Limb (tissue), 2 donors: ENCODE data around the gene PRRT1.

Experiments used
- DNase-seq, 2 donors: peaks; one replicate each; pipeline ENCODE4 v3.0.0-alpha.2; 2016; ENCODE audit errors: extremely low spot score in 2 of 2

PRRT1 gene

DNA sequence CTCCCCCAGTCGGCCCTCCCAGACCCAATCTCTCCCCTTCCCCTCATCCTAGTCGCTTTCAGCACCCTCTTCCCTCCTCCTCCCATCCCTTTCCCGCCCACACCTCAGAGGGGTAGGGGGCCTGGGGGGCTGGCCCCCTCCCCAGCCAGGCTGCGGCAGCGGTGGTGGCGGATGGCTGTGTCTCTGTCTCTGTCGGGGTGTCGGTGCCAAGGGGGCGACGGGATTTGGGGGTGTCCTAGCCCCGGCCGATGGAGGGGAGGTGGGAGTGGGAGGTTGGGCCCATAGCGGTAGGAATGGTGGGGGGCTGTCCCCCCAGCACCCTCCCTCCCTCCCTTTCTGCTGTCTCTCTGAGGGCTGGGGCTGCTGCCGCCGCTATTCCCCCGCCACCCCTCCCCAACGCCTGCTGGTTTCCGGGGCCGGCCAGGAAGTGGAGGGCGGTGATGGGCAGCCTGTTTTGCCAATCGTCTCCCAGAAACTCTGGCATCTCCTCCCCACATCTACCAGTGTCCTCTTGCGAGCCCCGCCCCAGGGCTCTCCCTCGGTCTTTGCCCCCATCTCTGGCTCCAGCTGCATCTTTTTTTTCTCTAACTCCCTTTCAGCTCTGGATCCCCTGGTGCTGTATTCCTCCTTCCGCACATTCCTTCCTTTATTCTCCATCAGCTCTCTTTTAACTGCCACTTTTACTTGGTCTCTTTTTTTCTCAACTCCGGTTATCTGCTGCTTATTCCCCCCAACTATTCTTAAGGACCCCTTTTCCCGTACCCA is 24.2 kb upstream of the PRRT1 start, which contains the start of gene AGPAT1:
Gene AGPAT1 (minus strand): TSS at position 374 of the 765 bp plus-strand sequence. CDS start 4,588 bp downstream, outside the sequence.
- peak; percentile 95 to 99 for DNase-seq

GRCh38 chr6:32175322-32175710 is 23.6 kb upstream of the PRRT1 start:
- DNase-seq, result no peak

DNA sequence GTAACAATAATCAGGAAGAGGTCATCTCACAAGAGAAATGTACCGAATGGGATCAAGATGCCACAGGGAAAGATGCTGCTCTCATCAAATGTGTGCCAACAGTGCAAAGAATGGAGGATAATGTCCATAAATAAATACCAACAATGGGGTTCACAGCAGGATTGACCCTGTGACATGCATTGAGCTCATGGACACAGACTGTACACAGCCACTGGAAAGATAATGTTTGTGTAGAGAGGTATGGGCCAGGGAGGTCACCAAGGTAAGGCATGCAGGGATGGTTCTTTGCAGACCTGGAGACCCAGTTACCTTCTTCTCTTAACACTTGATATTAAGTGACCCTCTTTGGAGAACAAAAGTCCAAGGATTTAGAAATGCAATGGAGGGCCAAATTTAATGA is 22.7 kb upstream of the PRRT1 start:
- DNase-seq, result no peak

GRCh38 chr6:32173051-32173727 is 21.4 kb upstream of the PRRT1 start:
- no peak for DNase-seq

DNA sequence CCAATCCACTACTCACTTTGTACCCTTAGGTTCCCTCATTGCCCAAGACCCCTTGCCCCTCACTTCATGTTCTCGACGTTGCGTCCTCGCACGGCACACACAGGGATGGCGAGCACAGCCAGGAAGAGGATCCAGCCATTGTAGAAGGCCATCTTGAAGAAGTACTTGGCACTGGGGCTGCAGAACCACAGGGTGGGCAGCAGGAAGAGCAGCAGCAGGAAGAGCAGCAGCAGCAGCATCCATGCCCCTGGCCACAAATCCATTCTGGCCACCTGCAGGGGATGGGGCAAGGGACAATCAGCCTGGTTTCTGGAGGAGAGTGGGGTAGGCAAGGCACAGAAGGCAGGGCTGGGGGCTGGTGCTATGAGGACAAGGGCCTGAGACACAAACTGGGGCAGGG is 19.5 kb upstream of the PRRT1 start:
- DNase-seq, result no peak

GRCh38 chr6:32170294-32170693 is 18.6 kb upstream of the PRRT1 start:
- DNase-seq, result no peak

DNA sequence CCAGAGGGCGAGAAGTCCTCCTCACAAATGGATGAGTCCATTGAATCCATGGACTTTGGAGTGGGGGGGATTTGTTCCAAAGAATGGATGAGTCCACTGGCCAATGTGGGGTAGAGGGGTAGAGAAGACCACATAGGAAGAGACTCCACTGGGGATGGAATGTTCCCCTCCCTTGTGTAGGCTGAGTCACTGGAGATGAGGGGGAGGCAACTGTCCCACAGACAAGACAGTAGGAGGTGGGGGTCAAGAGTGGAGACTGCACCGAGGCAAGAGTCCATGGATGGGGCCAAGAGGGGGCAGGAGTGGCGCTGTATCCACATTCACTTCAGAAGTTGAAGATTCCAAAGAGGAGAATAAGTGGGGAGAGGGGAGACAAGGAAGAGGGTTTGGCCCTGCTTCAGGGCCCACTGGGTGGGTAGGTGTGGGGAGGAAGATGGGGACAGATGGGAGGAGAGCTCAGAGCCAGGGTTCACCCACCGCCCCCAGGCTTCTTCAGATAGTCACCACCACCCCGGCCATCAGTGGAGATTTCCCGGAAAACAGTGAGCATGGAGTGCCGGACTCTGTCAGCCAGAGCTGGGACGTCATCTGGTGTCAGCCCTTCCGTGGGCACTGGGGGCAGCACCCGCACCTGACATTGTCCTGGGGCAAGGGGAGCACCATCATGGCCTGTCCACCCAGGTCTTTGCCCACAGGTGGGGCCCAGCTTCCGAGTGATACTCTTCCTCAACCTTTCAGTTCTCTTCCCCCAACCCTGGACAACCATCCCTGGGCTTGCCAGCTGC is 17.3 kb upstream of the PRRT1 start:
- DNase-seq, result no peak

GRCh38 chr6:32168350-32168749 is 16.6 kb upstream of the PRRT1 start:
- DNase-seq, result no peak

DNA sequence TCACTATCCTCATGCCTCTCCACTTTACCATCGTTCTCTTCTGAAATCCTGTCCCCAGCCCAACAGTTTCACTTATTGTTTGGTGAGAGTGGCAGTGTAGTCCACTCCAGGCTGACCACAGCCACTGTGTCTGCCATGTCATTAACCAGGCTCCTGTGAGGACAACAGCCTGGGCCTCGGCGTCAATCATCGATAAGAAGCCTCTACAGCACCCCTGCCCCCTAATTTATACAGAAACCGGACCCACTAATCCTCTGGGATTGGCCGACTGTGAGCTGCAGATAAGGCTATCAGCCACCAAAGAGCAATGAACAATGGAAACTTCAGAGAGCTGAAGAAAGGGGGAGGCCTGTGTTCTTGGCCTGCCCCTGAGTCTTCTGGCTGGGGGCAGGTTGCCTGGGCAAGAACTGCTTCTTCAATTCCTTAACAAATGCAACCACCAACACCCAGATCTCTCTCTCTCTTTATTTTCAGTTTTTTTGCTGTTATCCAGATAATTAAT is 16.1 kb upstream of the PRRT1 start:
- DNase-seq, result no peak

- DNase-seq, result no peak
These were observed 15.5 kb upstream of the PRRT1 start for GRCh38 chr6:32167154-32167760.

GRCh38 chr6:32166411-32167061 is 14.8 kb upstream of the PRRT1 start:
- no peak for DNase-seq

GRCh38 chr6:32164295-32164694 is 12.6 kb upstream of the PRRT1 start, which contains the start of gene EGFL8:
Gene EGFL8 (plus strand): TSS chr6:32164595. CDS start chr6:32166166, 1,571 bp downstream.
- DNase-seq, result no peak

DNA sequence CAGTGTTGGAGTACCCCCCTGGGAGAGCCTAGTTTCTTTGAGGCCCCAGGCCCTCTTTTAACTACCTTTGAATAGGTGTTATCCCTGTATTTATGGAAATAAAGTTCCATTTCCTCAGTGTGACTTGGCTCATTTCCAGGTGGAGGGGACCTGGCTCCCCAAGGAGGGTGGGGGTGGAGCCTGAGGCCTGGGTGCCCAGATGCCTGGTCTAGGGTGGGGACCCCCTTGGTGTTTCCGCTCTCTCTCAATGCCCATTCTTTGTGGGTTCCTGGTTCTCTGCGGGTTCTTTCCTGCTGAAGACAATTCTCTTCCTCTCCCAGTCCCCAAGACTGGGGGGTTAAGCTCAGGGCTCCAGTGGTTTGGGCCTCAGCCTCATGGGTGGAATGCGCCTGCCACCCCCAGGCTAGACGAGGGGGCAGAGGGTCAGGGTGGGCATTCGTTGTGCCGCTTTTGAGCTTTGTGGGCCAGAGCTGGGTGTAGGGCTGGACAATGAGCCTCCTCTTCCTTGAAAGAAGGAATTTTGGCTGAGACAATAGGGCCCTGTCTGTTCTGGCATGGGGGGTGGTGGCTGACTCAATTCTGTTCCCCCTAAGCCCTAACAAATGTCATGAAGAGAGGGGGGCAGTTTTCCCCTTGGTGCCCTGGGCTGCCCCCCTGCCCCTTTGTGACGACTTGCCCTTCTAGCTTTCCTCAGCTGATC is 12.0 kb upstream of the PRRT1 start:
- DNase-seq, result no peak

DNA sequence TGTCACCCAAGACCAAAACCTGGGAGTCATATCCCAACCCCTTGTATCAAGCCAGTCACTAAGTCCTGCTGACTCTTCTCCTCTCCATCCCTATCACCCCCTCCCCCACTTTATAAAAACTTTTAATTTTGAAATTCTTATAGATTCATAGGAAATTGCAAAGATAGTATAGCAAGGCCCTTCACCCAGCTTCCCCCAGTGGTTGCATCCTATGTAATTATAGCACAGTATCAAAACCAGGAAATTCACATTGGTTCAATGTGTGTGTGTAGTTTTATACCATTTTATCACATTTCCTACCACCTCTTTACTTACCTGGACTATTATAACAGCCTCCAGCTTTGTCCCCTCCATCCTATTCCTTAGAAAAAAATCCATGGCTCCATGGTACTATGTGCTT is 6.3 kb upstream of the PRRT1 start:
- no peak for DNase-seq

DNA sequence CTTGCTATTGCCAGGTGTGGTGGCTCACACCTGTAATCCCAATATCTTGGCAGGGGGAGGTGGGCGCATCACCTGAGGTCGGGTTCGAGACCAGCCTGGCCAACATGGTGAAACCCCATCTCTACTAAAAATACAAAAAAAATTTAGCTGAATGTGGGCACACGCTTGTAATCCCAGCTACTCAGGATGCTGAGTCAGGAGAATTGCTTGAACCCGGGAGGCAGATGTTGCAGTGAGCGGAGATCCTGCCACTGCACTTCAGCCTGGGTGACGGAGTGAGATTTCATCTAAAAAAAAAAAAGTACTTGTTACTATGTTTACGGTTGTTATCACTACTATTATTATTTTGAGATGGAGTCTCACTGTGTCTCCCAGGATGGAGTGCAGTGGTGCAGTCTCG is 5.2 kb upstream of the PRRT1 start:
- no peak for DNase-seq

GRCh38 chr6:32154514-32155161 is 2.9 kb upstream of the PRRT1 start:
- peak; percentile 75 to 79 for DNase-seq

- peak; percentile 95 for DNase-seq
These were observed 2.1 kb upstream of the PRRT1 start, which contains the start of gene PPT2 for GRCh38 chr6:32153564-32154513. Gene PPT2 (plus strand): TSS chr6:32154141. CDS start chr6:32154595, 454 bp downstream.

- DNase-seq, result peak in 1 of 2 donors; percentile 48
These were observed 1.2 kb upstream of the PRRT1 start for GRCh38 chr6:32152769-32153563.
